ENCODE data around the gene AMPD3.

DNA sequence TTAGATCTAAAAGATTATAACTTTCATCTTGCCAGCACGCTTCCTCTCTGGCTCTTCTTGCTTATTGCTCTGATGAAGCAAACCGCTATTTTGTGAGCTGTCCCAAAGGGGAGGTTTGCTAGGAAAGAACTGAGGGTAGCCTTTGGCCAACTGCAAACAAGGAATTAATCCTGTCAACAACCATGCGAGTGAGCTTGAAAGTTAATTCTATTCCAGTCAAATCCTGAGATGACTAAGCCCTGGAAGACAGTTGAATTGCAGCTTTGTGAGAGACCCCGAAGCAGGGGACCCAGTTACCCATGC is 96.2 kb downstream of the AMPD3 start:
- TF ChIP-seq, protein P1, sequence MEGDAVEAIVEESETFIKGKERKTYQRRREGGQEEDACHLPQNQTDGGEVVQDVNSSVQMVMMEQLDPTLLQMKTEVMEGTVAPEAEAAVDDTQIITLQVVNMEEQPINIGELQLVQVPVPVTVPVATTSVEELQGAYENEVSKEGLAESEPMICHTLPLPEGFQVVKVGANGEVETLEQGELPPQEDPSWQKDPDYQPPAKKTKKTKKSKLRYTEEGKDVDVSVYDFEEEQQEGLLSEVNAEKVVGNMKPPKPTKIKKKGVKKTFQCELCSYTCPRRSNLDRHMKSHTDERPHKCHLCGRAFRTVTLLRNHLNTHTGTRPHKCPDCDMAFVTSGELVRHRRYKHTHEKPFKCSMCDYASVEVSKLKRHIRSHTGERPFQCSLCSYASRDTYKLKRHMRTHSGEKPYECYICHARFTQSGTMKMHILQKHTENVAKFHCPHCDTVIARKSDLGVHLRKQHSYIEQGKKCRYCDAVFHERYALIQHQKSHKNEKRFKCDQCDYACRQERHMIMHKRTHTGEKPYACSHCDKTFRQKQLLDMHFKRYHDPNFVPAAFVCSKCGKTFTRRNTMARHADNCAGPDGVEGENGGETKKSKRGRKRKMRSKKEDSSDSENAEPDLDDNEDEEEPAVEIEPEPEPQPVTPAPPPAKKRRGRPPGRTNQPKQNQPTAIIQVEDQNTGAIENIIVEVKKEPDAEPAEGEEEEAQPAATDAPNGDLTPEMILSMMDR (IDR thresholded peaks at IDR 0.05 in 8 of 11, conservative IDR thresholded peaks at IDR 0.05 in 3 of 11) = no peak
- no peak for TF ChIP-seq POLR2A (IDR thresholded peaks at IDR 0.05)
